Neutrophil (primary cell): ENCODE results near the gene CTNND2.

Experiments used
- H3K27ac ChIP-seq: fragments of 200-600 bp; sonication (generic); 2 replicates; pipeline ENCODE4 v1.5.1; 2016; ENCODE audit warnings: mild to moderate bottlenecking, moderate library complexity
- H3K27me3 ChIP-seq: fragments of 200-600 bp; sonication (generic); 2 replicates; pipeline ENCODE4 v1.6.0; 2016; ENCODE audit warnings: mild to moderate bottlenecking
- H3K36me3 ChIP-seq: fragments of 200-600 bp; sonication (generic); 2 replicates; pipeline ENCODE4 v1.5.1; 2017
- H3K4me1 ChIP-seq, 2 experiments: fragments of 200-600 bp in 1 of 2; sonication (generic) in 1 of 2; 1 replicate in 1 of 2; 2 replicates in 1 of 2; pipeline versions ENCODE4 v1.5.1 to v1.6.1; 2013 to 2016; ENCODE audit warnings: low read depth in 1 of 2, low read length in 1 of 2, mild to moderate bottlenecking in 1 of 2, moderate library complexity in 1 of 2; ENCODE audit not compliant: control insufficient read depth in 1 of 2, insufficient read depth in 1 of 2
- H3K4me3 ChIP-seq, 2 experiments: fragments of 200-600 bp in 1 of 2; sonication (generic) in 1 of 2; 1 replicate in 1 of 2; 2 replicates in 1 of 2; pipeline ENCODE4 v1.5.1; 2013 to 2016; ENCODE audit warnings: low read depth in 1 of 2, low read length in 1 of 2, mild to moderate bottlenecking in 1 of 2, moderate library complexity in 1 of 2
- H3K9me3 ChIP-seq: fragments of 200-600 bp; sonication (generic); 2 replicates; pipeline ENCODE4 v1.5.1; 2016
- TF ChIP-seq, protein P1 (sequence below): fragments of 200-600 bp; sonication (generic); IDR thresholded peaks from 2 replicates; pipeline ENCODE4 v1.5.1; 2016; ENCODE audit warnings: antibody characterized with exemption

CTNND2 gene

DNA sequence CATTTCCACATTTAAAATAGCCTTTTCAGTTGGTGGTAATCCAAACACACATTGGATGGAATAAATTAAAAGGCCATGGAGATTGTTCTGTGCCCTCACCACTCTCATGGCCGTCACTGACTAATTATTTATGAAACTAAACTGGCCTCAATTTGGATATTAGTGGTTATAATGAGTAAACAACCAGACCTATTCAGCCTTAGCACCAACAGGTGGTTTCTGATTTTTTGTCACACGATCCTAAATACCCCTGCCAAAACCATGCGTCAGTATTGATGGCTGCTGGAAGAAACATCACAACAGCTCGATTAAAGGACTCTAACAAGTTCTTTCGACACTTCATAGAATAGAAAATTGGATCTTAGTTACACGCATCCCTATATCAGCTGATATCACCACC lies 867.2 kb downstream of the CTNND2 start:
- no peaks in the 10 kb centered on the region for H3K36me3 ChIP-seq
- TF ChIP-seq, protein P1, sequence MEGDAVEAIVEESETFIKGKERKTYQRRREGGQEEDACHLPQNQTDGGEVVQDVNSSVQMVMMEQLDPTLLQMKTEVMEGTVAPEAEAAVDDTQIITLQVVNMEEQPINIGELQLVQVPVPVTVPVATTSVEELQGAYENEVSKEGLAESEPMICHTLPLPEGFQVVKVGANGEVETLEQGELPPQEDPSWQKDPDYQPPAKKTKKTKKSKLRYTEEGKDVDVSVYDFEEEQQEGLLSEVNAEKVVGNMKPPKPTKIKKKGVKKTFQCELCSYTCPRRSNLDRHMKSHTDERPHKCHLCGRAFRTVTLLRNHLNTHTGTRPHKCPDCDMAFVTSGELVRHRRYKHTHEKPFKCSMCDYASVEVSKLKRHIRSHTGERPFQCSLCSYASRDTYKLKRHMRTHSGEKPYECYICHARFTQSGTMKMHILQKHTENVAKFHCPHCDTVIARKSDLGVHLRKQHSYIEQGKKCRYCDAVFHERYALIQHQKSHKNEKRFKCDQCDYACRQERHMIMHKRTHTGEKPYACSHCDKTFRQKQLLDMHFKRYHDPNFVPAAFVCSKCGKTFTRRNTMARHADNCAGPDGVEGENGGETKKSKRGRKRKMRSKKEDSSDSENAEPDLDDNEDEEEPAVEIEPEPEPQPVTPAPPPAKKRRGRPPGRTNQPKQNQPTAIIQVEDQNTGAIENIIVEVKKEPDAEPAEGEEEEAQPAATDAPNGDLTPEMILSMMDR: no peak
- H3K4me3 ChIP-seq: no peak overlapping the region
- H3K9me3 ChIP-seq: no peaks in the 10 kb centered on the region
- no peaks in the 10 kb centered on the region for H3K27me3 ChIP-seq
- H3K27ac ChIP-seq: no peak overlapping the region
- no peaks in the 10 kb centered on the region for H3K4me1 ChIP-seq

DNA sequence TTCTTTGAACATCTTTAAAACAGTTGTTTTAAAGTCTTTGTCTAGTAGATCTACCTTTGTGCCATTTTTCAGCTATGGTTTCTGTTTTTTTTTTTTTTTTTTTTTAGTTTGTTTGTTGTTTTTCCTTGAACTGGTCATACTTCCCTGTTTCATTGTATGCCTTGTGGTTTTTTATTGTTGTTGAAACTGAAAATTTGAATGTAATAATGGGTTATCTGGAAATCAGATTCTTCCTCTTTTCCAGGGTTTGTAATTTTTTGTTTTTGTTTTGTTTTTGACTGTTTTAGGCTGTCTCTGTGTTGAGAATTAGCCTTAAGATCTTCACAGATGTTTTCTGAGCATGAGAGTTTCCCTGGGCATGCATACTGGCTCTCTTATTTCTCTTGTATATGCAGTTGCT lies 873.6 kb downstream of the CTNND2 start:
- TF ChIP-seq, protein P1: no peak

DNA sequence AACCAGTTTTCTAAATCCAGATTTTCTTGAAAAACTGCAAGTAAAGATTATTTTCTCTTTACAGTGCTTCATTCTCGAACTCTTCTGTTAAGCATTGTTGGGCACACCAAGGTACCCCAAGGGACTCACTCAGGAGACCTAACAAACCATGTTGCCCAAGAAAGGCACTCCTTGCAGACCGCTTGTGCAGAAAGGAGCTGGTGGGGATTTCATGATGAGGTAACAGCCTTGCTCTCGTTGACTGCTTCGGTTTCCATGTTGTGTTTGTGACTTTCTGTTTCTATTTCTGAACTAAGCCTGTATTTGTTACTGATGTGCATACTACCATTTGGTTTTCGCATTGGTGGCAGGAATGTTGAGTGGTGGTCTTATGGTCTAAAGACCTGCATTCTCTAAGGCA lies 876.6 kb downstream of the CTNND2 start:
- no peak overlapping the region for H3K4me3 ChIP-seq
- H3K9me3 ChIP-seq: no peaks in the 10 kb centered on the region
- no peaks in the 10 kb centered on the region for H3K4me1 ChIP-seq
- TF ChIP-seq, protein P1: no peak
- H3K27me3 ChIP-seq: no peaks in the 10 kb centered on the region
- no peak overlapping the region for H3K27ac ChIP-seq
- no peaks in the 10 kb centered on the region for H3K36me3 ChIP-seq

More for the DNA sequence above, 873.6 kb downstream of the CTNND2 start:
- Histone ChIP-seq H3K27me3 (no peaks in the 10 kb centered on the region), H3K27ac (no peak overlapping the region), H3K36me3 (no peaks in the 10 kb centered on the region), H3K9me3 (no peaks in the 10 kb centered on the region), H3K4me3 (no peak overlapping the region), H3K4me1 (no peaks in the 10 kb centered on the region)

DNA sequence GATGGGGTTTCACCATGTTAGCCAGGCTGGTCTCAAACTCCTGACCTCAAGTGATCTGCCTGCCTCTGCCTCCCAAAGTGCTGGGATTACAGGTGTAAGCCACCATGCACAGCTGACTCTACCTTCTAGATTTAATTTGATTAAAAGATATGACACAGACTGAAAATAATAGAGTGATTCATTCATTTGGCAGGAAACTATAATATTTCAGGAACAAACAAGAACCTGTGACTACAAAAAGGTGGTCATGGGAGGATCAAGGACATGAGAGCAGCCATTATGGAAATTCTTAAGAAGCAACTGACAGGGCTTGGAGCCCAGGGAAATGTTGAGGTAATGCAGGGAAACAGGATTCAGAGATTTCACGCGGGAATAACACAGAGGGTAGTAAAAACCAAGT lies 877.7 kb downstream of the CTNND2 start:
- Histone ChIP-seq H3K9me3 (no peaks in the 10 kb centered on the region), H3K4me3 (no peak overlapping the region), H3K27ac (no peak overlapping the region), H3K4me1 (no peaks in the 10 kb centered on the region), H3K36me3 (no peaks in the 10 kb centered on the region), H3K27me3 (no peaks in the 10 kb centered on the region)
- TF ChIP-seq, protein P1: no peak

DNA sequence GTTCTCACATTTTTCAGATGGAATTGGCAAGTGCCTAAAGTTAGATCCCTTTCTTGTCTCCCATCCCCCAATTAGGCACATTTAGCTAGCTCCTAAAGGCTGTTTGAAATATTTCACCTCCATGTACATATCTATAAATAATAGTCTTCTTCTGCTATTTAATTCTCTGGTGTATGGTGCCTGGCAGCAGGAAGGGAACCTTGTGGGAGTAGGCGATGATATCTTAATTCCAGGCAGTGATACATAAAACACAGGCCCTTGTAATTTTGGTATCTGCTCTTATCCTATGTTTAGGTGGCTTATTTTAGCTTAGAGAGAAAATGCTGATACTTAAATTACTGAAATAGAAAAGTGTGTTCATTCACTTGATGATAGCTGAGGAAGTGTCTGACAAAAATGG lies 880.3 kb downstream of the CTNND2 start:
- TF ChIP-seq, protein P1: no peak
- H3K27ac ChIP-seq: no peak overlapping the region
- no peaks in the 10 kb centered on the region for H3K9me3 ChIP-seq
- H3K27me3 ChIP-seq: no peaks in the 10 kb centered on the region
- H3K36me3 ChIP-seq: no peaks in the 10 kb centered on the region
- H3K4me1 ChIP-seq: no peaks in the 10 kb centered on the region
- no peak overlapping the region for H3K4me3 ChIP-seq

DNA sequence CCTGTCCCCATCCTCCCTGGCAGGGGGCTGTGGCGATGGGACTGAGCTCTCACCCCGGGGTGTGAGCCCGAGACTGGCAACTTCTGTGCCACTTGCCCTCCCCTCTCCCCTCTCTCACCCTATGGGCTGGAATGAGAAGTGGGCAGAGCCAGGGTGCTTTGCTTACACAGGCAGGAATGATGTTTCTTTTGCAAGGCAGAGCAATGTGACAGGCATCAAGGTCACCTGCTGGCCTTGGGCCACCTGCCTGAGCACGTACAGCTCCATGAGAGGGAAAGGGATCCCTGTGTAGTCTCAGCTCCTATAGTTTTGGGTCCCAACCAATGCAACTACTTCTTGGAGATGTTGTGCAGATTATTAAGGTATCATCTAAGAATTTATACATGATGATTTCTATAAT lies 890.5 kb downstream of the CTNND2 start:
- Histone ChIP-seq H3K27me3 (no peaks in the 10 kb centered on the region), H3K36me3 (no peaks in the 10 kb centered on the region), H3K4me1 (no peaks in the 10 kb centered on the region), H3K4me3 (no peak overlapping the region), H3K9me3 (no peaks in the 10 kb centered on the region), H3K27ac (no peak overlapping the region)
- TF ChIP-seq, protein P1: no peak
